DMS53 treated with DMSO at 0.1 percent for 48 hours (cell line): Measurements from ENCODE around the gene M1AP.
A peak's percentile ranks its signal among the peaks of the same experiment; 100 is the strongest.

Experiments
- DNase-seq: peaks from one replicate; lab custom pipeline; 2025; ENCODE audit not compliant: unreplicated experiment; lab: John Stamatoyannopoulos, UW

M1AP gene

GRCh38 chr2:74551530-74551929, 96.6 kb downstream of the M1AP start:
- DNase-seq, result no peak

DNA sequence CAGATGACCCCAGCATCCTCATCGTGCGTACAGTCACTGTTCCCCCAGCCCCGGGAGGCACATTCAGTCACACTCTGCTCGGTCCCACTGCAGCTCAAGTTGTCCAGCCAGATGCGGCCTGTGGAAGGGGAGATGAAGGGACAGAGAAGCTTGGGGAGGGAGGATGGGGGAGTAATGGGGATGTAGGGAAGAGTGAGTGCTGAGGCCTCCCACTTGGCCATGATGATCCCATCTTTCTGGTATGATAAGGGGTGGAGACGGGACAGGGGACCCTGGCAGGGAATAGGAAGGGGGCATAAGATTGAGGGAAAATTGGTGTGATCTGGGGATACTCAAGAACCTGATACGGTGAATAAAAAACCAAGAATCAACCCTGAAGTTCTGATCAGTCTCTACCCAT, 97.9 kb downstream of the M1AP start:
- DNase-seq, result no peak

DNA sequence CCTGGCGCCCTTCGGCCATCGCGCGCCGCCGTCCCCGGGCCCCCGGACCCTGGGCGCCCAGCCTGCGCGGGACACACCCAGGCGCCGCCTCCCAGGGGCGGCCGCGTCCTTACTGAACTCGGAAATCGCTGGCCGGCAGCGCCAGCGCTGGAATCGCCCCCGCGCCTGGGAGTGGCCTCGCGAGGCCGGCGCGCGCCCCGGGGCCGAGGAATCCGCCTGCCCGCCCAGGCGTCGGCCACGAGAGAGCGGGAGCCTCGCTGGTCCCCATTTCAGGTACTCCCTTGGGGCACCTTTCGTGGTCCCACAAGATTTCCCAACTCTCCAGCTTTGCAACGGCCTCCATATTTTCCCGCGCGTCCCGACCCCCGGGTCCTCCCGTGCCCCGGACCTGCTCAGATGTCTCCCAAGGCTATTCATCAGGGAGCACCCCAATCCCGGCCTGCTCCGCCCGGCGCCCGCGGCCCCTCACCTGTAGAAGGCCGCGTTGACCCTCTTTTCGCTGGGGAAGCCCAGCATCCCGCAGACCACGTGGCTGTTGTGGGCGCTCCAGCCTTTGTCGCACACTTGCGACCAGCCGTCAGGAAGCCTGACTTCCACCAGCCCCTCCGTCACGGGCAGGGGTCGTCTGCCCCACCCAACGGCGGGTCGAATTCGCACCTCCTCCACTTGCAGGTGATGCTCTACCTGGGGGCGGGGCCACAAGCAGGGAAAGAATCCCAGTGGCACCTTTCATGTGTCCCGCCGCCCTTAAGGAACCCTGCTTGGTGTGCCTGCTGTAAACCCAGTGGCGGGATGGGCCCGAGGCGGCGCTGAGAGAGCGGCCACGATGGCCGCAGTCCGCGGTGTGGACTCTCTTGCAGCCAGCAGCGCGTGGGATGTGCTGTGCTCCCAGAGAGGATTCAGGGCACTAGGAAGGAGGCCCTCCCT, 99.0 kb downstream of the M1AP start:
- peak; percentile 35 for DNase-seq

DNA sequence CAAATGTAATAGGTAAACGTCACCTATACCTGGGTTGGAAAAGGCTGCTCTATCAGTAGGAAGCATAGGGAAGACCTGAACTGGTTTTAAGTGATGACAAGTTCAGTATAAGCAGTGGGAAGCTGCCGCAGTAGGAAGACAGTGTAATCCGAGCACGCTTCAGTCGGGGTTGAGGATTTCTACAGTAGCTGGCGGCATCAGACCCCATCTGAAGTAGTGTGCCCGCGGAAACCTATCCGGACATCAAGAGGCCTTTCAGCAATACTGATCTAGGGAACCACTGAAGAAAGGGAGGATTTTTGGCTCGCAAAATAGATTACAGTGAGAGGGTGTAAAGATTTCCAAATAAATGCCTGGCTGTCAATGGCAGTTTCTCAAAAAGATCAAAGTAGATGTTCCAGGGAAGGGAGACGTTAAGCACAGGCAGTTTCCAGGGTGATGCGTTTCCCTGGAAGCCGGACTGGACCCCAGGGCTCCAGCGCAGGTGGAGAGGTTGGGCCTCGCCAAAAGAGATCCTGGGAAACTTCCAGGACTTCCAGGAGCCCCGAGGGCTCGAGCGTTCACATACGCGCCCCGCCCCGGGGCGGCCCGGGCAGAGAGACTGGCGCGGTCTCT, 99.7 kb downstream of the M1AP start:
- no peak for DNase-seq

- no peak for DNase-seq
These were observed 102.1 kb downstream of the M1AP start for GRCh38 chr2:74546004-74546403.

DNA sequence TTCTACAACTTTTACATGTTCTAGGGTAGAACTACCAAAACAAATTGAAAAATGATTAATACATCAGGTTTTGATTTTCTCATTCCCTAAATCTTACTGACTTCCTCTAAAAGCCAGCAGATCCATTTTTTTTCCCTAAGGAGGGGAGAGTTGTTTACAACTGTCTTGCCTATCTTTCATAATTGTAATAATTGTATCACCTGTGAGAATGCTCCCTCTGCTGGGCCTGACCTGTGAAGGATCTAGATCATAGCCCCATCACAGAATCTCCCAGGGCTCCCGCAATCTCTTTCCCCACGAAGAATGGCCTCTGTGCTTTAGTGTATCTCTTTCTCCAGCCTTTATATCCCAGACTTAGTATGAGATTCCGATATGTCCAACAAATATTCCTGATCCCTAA, 103.5 kb downstream of the M1AP start:
- peak; percentile 13 for DNase-seq

DNA sequence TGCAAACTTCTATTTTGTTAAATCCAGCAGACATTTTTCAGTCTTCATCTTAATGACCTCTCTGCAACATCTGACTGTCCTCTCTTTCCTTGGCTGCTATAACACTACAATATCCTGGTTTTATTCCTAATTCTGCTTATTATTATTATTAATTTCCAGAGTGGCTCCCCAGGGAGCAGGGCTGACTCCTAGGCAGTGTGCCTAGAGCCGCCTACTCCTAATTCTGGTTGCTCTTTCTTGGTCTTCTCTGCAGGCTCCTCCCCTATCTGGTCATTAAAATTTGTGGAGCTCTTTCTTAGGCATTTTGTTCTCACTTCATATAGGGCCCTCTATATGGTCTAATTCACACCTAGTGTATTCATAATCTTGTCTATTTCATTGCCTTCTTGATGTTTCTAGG, 105.2 kb downstream of the M1AP start:
- no peak for DNase-seq

- DNase-seq, result no peak
These were observed 107.8 kb downstream of the M1AP start for GRCh38 chr2:74540291-74540690.

DNA sequence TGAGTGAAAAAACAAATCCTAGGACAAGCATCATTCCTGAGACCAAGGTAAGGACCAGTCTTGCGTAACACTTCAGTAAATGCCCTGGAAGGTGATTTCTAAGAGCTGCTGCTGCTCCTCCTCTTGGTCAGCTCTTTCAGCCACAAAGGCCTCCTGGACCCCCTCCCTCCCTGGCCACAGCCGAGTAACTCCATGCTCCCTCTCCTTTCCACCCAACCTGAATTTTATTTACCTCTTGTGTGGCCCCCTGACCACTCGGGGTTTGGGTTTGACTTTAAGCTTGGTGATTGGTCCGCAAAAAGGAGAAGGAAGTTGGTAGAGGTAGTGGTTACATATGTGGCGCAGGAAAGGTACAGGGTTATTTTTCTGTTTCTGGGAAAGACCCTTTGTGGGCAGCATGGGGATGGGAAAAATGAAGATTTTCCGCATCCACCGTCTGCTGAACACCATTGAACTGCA, 109.2 kb downstream of the M1AP start:
- DNase-seq, result no peak

- no peak for DNase-seq
These were observed 111.0 kb downstream of the M1AP start for GRCh38 chr2:74537140-74537539.

GRCh38 chr2:74536166-74536950, 111.8 kb downstream of the M1AP start:
- no peak for DNase-seq

- no peak for DNase-seq
These were observed 112.6 kb downstream of the M1AP start for GRCh38 chr2:74535440-74535965.

DNA sequence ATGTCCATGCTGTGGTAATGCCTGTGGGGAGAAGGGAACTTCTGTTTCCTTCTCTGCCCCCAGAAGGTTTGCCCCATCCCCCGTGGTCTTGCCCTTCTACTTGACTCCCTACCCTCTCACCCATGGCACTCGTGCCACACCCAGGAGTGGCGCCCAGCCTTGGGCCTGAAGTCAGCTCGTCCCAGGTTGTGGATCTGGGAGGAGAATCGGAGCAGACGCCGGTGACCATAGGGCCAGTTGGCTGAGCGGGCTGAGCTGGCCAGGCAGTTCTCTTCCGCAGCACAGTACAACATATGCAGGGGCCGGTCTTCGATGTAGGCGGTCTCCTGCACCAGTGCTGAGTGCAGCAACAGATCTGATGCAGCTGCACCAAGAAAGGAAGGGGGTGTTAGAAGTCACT, 113.7 kb downstream of the M1AP start:
- DNase-seq, result no peak

DNA sequence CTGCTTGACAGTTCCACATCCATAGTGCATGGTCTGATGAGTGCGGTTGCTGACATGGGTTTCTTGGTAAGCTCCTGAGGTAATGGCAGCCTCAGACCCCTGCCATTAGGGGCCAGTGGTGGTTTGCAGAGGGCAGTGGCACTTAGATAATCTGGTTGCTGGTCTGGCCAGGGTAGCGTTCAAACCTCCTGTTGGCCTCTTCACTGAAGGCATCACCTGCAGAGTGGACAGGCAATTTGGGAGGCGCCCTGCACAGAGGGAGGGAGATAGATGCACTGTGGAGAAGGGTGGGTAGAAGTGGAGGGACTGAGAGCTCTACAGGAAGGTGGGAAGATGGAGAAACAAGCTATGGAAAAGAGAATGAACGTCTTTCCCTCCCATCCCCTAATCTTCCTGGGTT, 114.7 kb downstream of the M1AP start:
- no peak for DNase-seq

GRCh38 chr2:74532222-74532621, 115.9 kb downstream of the M1AP start:
- peak; percentile 32 for DNase-seq

DNA sequence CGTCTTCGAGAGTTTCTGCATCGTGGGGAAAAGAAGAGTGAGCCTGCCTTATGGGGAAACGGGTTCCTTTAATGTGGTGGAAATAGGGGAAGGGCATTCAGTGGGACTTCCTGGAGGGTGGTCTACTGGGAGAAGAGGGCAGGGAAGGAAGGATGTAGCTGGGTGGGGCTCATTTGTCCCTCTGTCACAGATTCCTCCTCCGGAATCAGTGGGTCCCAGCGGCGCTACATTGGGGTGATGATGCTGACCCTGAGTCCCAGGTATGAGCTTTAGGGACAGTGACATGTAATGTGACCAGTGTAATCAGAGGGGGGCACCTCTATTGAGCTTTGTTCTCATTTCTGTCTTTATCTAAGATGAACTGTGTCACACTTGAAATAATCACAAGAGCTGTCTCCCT, 116.5 kb downstream of the M1AP start:
- DNase-seq, result no peak

- peak; percentile 18 for DNase-seq
These were observed 117.6 kb downstream of the M1AP start for GRCh38 chr2:74530239-74531187.

GRCh38 chr2:74529357-74530238, 118.5 kb downstream of the M1AP start, which contains the start of the genes AUP1 and HTRA2:
TSS of gene AUP1 (minus strand) at chr2:74529706. CDS start at chr2:74529629, 77 bp downstream.
TSS of gene HTRA2 (plus strand) at chr2:74529933. CDS start at chr2:74530007, 74 bp downstream.
- peak; percentile 98 for DNase-seq
